Hematopoietic multipotent progenitor cell treated with erythropoietin and hydrocortisone succinate and interleukin-3 and kit ligand, for 15 days (in vitro differentiated cells): Measurements from ENCODE around the gene HDAC5.
A peak's percentile ranks its signal among the peaks of the same experiment; 100 is the strongest.

Experiments
- DNase-seq: peaks from one replicate; pipeline ENCODE4 v3.0.0-alpha.2; 2015; ENCODE audit warnings: low spot score

The HDAC5 gene

GRCh38 chr17:44086364-44087311 lies 36.8 kb downstream of the HDAC5 start:
- peak; percentile 16 for DNase-seq

- no peak for DNase-seq
These were observed 37.5 kb downstream of the HDAC5 start for GRCh38 chr17:44085908-44086307.

- DNase-seq, result no peak
These were observed 38.5 kb downstream of the HDAC5 start for GRCh38 chr17:44084921-44085320.

DNA sequence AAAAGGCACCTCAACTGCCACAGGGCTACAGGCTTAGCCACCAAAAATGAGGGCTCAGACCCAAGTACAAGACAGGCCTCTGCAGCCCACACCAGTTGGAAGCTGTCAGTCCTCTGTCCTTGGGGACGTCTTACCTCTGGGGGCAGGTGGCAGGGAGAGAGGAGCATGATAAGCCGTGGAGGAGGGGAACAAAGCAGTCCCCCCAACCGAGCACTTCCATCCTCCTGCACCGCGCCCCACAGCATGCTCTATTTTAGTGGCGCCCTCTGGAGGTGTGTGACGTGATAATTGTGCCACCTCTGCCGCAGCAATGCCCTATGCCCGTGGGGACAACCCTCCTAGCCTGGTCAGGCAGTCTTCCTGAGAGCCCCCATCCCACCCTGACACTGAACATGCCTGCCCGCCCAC lies 39.3 kb downstream of the HDAC5 start:
- peak; percentile 17 for DNase-seq

DNA sequence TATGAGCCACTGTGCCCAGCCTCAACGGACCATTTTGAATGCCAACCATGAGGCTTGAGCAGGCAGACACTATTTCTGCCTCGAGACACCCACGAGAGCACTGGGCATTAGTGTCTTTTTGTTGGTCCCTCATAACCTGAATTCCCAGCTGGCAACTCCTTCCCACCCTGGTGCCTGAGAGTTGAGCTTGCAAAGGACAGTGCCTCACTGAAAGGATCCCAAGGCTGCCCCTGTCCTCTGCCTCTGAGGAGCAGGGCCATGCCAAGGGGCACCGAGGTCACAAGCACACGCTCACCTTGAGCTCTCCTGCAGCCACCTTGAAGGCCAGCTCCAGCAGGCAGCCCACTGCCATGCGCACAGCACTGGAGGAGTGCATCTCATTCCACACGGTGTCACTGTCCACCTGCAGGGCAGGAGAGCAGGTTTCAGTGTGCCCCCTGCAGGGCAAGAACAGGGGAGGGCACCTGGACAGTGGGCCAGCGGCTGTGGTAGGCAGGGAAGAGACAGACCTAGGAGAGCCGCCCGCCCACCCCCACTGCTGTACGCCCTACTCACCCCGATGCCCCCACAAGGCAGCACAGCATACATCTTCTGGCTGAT lies 40.1 kb downstream of the HDAC5 start:
- peak; percentile 14 for DNase-seq

GRCh38 chr17:44082256-44082927 lies 41.0 kb downstream of the HDAC5 start:
- DNase-seq, result no peak

- no peak for DNase-seq
These were observed 41.8 kb downstream of the HDAC5 start for GRCh38 chr17:44081681-44082080.

- DNase-seq, result no peak
These were observed 43.3 kb downstream of the HDAC5 start for GRCh38 chr17:44079877-44080821.

- DNase-seq, result no peak
These were observed 45.0 kb downstream of the HDAC5 start for GRCh38 chr17:44078412-44078811.

- no peak for DNase-seq
These were observed 45.9 kb downstream of the HDAC5 start for GRCh38 chr17:44077595-44077909.

DNA sequence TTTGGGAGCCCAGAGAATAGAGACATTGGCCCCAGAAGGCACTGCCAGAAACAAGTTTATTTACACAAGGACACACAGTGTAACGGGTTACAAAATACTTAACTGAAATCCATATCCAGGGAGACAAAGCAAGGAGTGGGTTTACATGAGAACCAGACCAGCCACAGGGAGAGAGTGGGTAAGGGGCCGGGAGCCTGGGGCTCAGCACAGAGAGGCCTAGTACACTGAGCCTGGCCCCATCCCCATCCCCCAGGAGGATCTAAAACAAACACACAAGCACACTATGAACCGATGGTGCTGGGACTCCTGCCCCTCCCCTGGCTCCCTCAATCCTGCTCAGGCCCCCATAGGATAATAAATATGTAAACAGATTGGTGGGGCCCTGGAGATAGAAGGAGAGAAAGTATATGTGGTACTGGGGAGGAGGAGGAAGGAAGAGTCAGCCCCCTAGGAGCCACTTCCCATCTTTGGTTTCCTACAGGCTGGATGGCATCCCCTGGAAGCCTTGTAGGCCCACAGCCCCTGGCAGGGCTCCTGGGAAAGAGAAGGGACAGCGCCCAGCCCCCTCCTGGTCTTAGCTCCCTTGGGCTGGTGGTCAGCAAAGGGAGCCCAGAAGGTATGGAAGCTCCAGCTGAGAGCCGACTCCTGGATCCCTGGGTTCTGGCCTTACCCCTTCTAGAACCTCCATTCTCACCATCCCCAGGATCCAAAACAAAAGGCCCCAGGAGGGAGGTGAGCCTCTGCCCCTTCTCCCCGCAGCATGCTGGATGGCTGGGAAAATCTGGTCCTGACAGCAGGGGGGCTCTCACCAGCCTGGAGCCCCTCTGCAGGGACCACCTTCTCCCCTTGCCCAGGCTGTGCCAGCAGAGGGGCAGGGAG lies 46.5 kb downstream of the HDAC5 start:
- DNase-seq, result no peak

DNA sequence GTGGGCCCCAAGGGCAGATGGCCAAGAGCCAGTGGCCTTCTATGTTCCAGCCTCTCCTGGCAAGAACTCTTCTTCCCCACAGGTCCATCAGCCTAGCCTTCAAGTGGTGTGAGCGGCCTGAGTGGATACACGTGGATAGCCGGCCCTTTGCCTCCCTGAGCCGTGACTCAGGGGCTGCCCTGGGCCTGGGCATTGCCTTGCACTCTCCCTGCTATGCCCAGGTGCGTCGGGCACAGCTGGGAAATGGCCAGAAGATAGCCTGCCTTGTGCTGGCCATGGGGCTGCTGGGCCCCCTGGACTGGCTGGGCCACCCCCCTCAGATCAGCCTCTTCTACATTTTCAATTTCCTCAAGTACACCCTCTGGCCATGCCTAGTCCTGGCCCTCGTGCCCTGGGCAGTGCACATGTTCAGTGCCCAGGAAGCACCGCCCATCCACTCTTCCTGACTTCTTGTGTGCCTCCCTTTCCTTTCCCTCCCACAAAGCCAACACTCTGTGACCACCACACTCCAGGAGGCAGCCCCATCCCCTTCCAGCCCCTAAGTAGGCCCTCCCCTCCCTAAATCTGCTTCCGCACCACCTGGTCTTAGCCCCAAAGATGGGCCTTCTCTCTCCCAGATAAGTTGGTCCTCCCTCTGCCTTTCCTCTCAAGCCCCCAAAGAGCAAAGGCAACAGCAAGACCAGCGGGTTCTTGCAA lies 47.7 kb downstream of the HDAC5 start:
- no peak for DNase-seq

- no peak for DNase-seq
These were observed 48.5 kb downstream of the HDAC5 start for GRCh38 chr17:44074911-44075285.

GRCh38 chr17:44074231-44074910 lies 49.1 kb downstream of the HDAC5 start:
- no peak for DNase-seq

DNA sequence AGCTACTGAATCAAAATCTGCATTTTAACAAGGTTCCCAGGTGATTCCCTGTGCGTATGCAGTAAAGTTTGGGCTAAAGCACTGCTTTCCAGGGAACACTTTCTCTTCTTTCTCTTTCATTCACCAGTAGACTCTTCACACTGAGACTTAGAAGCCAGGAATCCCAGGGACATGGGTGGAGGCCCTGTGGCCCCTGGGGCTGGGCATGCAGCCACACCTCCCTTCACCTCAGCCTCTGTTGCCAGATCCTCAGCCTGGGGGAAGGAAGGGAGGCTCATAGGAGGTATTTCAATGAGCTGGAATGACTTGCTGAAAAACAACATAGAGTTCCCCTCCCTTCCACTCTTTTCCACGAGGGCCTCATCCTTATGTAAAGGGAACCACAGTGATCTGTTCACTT lies 51.7 kb downstream of the HDAC5 start:
- no peak for DNase-seq

DNA sequence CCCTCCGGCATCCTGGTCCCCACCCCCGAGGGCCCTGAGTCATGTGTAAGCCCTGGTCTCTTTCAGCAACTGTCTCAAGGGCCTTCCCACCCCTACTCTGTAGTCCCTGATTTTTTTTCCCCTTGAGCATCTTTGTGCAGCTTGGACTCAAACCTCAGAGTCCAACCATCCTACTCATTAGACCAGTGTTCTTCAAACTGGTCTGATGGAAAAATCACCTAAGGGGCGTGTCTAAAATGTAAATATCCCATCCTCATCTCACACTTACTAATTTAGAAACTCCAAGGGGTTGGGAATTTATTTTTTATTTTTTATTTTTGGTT lies 52.3 kb downstream of the HDAC5 start:
- DNase-seq, result no peak

GRCh38 chr17:44070455-44071197 lies 52.8 kb downstream of the HDAC5 start, which contains the start of gene G6PC3:
Gene G6PC3, plus strand, starts transcription at chr17:44070735. Its CDS starts 231 bp downstream, at chr17:44070966.
- DNase-seq, result peak; percentile 40

- no peak for DNase-seq
These were observed 53.4 kb downstream of the HDAC5 start for GRCh38 chr17:44069974-44070454.

- no peak for DNase-seq
These were observed 55.9 kb downstream of the HDAC5 start for GRCh38 chr17:44067545-44067940.
